ENCODE data around the gene TRPM1.

The TRPM1 gene

DNA sequence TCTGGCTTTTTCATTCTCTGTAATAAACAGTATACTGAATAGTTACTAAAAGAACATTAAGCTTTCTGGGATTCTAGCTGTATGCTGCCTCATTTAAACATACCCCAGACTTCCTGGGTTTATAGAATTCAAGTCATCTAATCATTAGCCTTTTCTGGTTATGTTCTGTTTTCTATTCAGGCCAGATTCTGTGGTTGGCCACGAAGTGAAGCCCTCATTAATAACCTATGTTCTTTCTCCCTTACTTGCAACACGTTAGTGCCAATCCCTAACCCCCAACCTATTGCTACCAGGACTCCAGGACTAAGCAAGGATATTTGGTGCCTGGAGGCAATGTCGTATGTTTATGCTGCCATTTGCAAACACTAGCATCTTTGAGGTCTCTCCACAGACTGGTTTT lies 81.5 kb downstream of the TRPM1 start:
- no peak for DNase-seq (ENCODE audit: low read depth)

DNA sequence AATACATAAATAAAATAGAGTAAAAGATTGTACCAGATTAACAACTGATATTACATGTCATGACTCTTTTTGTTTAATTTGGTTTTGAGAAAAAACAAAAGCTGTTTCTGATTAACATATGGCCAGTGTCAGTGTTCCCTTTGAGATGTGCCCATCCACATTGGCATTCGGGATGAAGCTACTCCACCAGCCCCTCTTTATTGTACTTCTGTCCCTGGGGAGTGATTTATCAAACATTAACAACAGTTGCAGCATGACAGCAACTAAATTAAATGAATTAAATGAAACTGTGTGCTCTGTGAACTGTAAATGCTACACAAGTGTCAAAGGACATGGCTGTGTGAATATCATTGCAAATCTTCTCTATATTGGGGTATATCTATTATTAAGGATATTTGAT lies 84.2 kb downstream of the TRPM1 start:
- DNase-seq (ENCODE audit: low read depth) = no peak

GRCh38 chr15:31016446-31016915 lies 85.0 kb downstream of the TRPM1 start:
- no peak for DNase-seq (ENCODE audit: low read depth)

GRCh38 chr15:31014608-31014925 lies 87.0 kb downstream of the TRPM1 start:
- DNase-seq (ENCODE audit: low read depth) = no peak

DNA sequence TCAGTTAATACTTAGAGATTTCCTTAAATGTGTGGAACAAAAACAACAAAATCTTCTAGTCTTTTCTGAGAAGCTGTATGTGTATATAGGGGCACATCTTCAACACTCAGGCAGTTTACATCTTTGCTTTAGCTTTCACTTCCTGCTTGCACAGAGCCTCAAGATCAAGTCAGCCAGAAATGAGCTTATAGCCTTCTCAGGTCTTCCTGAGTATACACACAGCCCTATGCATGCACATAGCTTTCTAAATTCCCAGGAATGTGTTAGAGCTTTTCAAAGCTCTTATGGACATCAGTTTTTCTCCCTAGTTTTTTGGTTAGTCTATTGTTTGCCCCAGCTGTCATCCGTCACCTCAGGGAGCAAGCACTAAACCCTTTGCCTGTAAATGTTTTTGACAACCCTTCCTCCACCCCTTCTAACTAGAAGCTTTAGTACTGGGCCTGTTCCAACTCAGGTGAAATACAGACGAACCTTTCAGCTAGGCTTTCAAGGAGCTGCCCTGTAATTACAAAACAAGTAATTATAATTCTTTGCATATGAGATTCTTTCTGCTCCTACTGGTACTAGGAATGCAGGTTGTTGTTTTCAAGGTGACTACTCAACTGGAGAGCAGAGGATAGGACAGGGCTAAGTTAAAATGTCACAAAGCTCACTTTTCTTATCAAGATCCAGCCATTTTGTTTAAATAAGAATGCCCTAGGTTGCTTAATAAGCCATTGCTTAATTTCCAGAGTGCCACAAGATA lies 87.5 kb downstream of the TRPM1 start:
- DNase-seq (ENCODE audit: low read depth) = no peak

GRCh38 chr15:31012455-31012854 lies 89.1 kb downstream of the TRPM1 start:
- DNase-seq (ENCODE audit: low read depth) = no peak

DNA sequence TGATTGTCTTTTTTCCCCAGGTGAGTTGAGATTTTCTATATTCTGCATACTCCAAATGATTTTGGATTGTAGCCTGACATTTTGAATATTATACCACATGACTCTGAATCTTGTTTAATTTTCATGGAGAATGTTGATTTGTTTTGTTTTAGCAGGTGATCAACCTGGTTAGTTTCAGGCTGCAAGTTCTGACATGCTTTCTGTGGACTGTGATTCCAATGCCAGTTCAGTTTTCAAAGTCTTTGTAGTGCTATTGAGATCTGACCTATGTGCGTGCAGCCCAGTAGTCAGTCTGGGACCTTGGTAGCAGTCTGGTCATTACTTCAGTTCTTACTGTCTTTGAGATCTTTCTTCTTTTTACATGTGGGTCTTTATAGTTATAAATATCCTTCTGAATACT lies 91.5 kb downstream of the TRPM1 start:
- DNase-seq (ENCODE audit: low read depth) = no peak

GRCh38 chr15:31005660-31006059 lies 95.9 kb downstream of the TRPM1 start:
- DNase-seq (ENCODE audit: low read depth) = no peak

- DNase-seq (ENCODE audit: low read depth) = no peak
Observed at GRCh38 chr15:31004220-31004733, 97.2 kb downstream of the TRPM1 start.

DNA sequence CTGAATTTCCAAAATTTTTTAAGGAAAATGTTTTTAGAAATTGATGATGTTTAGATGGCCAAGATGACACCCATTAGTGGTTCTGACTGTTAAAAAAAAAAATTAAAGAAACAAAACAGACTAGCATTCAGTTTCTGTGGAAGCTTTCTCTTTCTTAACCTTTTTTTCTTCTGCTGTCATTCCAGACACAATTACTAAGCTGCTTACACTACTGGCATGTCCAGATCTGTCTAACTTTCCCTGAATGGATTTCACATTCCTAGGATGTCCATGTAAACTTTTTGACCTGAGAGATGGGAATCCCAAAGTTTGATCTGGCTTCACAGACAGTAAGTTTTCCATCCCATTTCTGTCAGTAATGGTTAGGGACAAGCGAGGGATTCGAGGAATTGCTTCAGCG lies 99.8 kb downstream of the TRPM1 start:
- DNase-seq (ENCODE audit: low read depth) = no peak

DNA sequence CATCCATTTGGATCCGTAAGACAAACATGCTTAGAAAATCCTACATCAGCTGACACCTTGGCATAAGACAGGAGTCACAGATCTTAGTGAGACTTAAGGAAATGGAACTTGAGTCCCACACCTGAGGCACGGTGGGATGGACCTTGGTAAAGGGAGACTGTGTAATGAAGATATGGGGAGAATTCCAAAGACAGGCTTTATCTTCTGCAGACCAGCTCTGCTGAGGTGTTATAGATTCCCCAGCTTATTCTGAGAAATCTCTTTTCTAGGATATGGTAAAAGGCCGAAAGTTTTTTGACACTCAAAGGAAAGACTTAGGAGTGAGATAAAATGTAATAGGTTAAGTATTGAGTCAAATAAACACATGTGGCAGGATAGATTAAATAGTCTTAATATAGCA lies 101.8 kb downstream of the TRPM1 start:
- DNase-seq (ENCODE audit: low read depth) = no peak

DNA sequence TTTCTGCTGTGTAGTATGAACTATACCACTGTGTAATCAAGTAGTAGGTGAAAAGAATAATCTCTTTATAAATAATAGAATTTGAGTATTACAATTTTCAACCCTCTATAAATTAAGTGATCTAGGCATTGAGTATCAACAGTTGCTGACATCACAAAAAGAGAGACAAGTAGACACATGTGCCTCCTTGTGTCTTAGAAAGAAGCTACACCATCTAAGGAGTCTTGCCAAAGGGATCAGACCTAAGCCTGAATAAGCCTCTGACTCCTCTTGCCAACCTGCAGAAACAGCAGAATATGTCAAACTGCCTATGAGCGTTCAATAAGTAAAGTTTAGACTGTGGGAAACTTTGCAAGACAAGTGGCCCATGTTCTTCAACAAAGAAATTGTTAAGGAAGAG lies 104.3 kb downstream of the TRPM1 start:
- no peak for DNase-seq (ENCODE audit: low read depth)

DNA sequence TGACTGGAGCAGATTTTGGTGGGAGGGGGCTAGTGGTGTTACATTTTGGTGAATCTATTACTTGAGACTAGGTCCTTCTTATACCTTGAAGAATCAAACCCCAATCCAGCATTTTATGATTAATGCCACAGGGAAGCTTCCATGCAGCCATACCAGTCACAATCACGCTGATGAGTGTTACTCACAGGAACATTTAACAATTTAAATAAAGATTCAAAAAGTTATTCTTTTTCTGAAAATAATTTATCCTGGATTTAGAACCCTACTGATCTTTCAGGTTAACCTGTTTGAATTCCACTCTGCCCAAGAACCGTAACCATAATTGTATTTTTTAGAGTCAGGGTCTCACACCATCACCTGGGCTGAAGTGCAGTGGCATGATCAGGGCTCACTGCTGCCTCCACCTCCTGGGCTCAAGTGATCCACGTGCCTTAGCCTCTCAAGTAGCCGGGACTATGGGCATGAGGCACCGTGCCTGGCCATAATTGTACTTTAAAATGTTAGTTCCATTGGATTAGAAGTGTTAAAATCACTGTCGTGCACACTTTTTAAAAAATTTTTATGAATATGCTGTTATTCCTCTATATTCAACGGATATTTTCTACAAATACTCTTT lies 109.2 kb downstream of the TRPM1 start:
- no peak for DNase-seq (ENCODE audit: low read depth)

- DNase-seq (ENCODE audit: low read depth) = peak; percentile 48
Observed at GRCh38 chr15:30991255-30992235, 110.0 kb downstream of the TRPM1 start, which contains the start of gene MTMR10. Gene MTMR10, minus strand, starts transcription at chr15:30991628. Its CDS starts 122 bp downstream, at chr15:30991506.

DNA sequence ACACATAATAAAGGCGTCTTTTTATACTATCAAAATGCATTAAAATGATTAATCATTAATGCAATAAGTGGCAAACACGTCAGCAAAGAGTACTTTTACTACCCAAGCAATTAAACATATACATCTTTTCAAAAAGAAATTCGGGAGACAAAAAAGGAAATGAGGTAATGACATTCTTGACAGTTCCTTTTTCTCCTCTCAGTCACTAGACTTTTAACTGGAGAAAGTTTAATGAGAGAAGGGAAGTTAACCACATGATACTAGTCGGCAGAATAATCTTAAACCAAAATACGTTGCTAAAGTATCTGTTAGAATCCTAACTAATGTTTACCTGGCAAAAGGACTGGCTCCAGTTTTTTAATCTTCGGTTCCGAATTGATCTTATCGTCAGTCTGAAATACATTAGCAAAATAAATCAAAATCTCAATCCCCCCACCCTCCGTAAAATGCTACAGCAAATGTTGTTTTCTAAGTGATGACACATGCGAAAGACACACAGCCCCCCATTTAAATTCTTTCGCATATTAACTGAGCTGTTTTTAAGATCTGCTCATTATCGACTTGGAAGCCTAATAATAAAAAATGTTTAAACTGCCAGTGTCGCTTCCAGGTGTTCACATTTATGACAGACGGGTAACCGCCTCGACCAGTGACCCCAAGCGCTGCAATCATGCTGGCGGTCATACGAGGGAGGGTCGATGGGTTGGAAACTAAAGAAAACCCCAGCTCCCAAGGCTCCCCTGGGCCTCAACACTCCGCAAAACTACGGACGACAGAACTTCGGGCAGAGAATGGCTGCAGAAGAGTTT lies 110.9 kb downstream of the TRPM1 start:
- DNase-seq (ENCODE audit: low read depth) = no peak

DNA sequence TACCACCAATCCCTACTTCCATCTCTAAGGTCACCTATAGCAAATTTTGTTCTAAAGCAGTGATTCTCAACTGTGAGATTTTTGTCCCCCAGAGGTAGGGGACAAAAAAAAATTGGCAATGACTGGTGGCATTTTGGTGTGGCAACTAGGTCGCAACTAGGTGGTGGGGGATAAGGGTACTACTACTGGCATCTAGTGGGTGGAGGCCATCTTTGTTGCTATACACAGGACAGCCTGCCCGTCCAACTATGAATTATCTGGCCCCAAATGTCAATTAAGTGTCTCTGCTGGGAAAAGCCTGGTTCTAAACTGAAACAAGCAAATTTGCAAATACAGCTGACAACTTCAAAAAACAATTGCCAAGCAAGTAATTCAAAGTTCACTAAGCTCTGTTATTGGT lies 111.5 kb downstream of the TRPM1 start:
- DNase-seq (ENCODE audit: low read depth) = no peak

- no peak for DNase-seq (ENCODE audit: low read depth)
Observed at GRCh38 chr15:30985081-30985531, 116.4 kb downstream of the TRPM1 start.

- DNase-seq (ENCODE audit: low read depth) = no peak
Observed at GRCh38 chr15:30984542-30984941, 117.0 kb downstream of the TRPM1 start.

DNA sequence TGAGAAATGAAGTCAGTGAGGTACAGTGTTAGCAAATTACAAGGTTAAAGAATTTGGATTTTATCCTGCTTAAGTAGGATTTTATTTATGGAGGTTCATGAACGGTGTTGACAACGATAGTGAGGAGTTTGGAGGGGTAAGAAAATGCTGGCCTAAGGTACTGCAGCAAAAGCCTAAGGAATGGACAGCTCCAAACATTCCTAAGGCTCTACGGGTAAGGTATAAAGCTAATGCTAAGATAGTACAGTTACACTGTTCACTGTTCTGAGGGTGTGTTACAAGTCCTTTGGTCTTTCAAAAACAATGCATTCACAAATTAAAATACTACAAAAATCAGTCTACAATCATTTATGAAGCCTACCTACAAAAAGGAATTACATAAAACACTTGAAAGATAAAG lies 117.4 kb downstream of the TRPM1 start:
- no peak for DNase-seq (ENCODE audit: low read depth)

DNA sequence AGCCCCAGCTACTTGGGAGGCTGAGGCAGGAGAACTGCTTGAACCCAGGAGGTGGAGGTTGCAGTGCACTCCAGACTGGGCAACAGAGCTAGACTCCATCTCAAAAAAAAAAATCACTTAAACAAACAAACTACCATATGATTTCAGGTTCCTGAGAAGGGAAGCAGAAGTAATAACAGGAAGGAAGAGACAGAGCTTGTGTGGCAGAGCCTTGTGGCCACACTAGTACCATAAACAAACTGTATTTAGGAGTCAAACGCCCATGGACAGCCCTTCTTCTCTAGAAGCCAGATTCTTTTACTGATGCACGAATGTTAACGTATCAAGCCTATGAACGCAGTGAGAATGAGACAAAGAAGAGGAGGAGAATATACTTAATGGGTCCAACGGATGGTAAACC lies 122.1 kb downstream of the TRPM1 start:
- no peak for DNase-seq (ENCODE audit: low read depth)

DNA sequence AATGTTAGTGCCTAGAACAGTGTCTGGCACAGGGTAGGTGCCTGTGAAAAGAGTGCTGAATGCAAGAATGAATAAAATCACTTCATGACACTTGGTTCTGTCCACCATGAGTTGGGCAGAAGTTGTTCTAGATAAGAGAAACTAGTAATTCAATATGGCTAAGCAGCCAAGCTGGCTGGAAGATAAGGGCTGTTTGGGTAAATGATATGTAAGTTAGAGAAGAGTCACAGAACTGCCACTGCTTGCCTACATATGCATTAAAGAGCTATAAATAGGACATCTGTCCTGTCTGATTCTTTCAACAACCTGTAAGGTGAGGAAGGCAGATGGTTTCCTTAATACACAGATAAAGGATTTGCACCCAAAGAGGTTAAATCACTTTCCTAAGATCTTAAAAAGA lies 123.2 kb downstream of the TRPM1 start:
- no peak for DNase-seq (ENCODE audit: low read depth)

- DNase-seq (ENCODE audit: low read depth) = no peak
Observed at GRCh38 chr15:30974112-30974511, 127.4 kb downstream of the TRPM1 start.

All from activated gamma-delta T cell treated with anti-CD3 and anti-CD28 coated beads, Interleukin-2, amount 50 U/mL, for 16 hours (primary cell).